Measurements from ENCODE around the gene TCEA2.

The TCEA2 gene

GRCh38 chr20:64080013-64080812, 17.2 kb downstream of the TCEA2 start, which contains the start of gene OPRL1:
Gene OPRL1, plus strand, starts transcription at chr20:64080082. Its CDS starts 12,639 bp downstream, at chr20:64092721.
- Mint-ChIP-seq H3K9me3 (no peaks in the 10 kb centered on the region), H3K4me3 (peak within 1 kb of the TSS; percentile 79 to 90 (median 85)), H3K4me1 (peaks cover 12% of the 10 kb centered on the region), H3K27ac (peak within 1 kb of the TSS; percentile 13 to 49 (median 27)), H3K27me3 (ENCODE audit: low read depth) (peaks cover 34% of the 10 kb centered on the region), H3K36me3 (ENCODE audit: low read depth) (no peaks in the 10 kb centered on the region)
- TF ChIP-seq, protein P1, sequence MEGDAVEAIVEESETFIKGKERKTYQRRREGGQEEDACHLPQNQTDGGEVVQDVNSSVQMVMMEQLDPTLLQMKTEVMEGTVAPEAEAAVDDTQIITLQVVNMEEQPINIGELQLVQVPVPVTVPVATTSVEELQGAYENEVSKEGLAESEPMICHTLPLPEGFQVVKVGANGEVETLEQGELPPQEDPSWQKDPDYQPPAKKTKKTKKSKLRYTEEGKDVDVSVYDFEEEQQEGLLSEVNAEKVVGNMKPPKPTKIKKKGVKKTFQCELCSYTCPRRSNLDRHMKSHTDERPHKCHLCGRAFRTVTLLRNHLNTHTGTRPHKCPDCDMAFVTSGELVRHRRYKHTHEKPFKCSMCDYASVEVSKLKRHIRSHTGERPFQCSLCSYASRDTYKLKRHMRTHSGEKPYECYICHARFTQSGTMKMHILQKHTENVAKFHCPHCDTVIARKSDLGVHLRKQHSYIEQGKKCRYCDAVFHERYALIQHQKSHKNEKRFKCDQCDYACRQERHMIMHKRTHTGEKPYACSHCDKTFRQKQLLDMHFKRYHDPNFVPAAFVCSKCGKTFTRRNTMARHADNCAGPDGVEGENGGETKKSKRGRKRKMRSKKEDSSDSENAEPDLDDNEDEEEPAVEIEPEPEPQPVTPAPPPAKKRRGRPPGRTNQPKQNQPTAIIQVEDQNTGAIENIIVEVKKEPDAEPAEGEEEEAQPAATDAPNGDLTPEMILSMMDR (IDR thresholded peaks at IDR 0.05; ENCODE audit: unreplicated experiment in 3 of 3), result no peak

DNA sequence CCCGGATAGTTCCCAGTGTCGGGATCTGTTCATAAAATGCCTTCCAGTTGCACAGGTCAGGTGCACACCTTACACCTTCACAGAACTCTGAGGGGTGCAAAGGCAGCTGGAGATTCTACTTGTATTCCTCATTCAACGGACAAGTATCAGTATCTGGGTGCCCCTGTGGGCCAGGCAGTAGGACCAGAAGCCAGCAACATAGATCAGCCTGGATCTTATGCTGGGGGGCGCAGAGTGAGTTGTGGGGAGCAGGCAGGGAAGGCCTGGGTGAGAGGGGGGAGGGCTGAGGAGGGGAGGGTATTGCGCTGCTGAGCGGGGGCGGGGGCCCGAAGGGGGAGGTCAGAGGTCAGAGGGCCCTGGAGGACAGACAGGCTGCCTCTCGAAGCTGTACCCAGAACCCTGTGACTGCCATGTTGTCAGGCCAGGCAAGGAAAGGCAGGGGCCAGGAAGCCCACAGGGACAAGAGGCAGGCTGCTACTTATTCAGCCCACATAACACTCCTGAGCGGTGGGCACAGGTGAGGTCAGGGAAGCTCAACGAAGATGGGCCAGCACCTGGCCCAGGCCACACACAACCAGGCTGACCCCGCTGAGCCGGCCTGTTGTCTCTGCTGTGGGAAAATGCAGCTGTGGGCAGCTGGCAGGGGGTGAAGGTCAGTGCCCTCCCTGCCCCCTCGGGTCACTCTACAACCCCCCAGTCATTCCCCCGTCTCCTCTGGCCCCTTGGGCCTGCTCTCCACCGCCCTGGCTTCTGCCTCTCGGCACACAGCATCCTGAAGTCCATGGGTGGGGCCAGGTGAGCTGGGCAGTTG, 18.0 kb downstream of the TCEA2 start:
- H3K4me1 Mint-ChIP-seq, result peaks cover 15% of the 10 kb centered on the region
- H3K9me3 Mint-ChIP-seq, result no peaks in the 10 kb centered on the region

DNA sequence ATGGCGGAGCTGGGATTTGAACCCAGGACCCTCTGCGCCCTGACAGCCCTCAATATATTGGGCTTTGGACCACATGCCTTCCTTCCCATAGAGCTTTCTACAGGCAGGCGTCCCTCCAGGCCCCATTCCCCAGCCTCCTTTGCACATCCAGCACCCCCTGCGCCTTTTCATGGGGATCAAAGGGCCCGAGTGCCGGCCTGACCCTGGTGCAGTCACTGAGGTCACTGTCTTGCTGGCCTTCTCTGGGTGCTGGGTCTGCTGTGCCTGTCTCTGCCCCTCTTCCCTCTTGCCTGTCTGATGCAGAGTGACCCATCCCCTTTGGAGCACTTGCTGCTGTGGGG, 18.6 kb downstream of the TCEA2 start:
- TF ChIP-seq, protein P1 (IDR thresholded peaks at IDR 0.05; ENCODE audit: unreplicated experiment in 3 of 3), result no peak
- H3K27ac Mint-ChIP-seq, result peak overlapping the region in 1 of 3 experiments; percentile 48
- H3K36me3 Mint-ChIP-seq (ENCODE audit: low read depth), result no peaks in the 10 kb centered on the region
- peaks cover 48% of the 10 kb centered on the region for H3K27me3 Mint-ChIP-seq (ENCODE audit: low read depth)
- peaks cover 15% of the 10 kb centered on the region for H3K4me1 Mint-ChIP-seq
- no peaks in the 10 kb centered on the region for H3K9me3 Mint-ChIP-seq
- H3K4me3 Mint-ChIP-seq, result peak overlapping the region; percentile 73 to 82 (median 81)

More for the DNA sequence above, 18.0 kb downstream of the TCEA2 start:
- Mint-ChIP-seq H3K27ac (peak overlapping the region; percentile 13 to 49 (median 27)), H3K4me3 (peak overlapping the region; percentile 79 to 90 (median 85)), H3K36me3 (ENCODE audit: low read depth) (no peaks in the 10 kb centered on the region), H3K27me3 (ENCODE audit: low read depth) (peaks cover 43% of the 10 kb centered on the region)
- TF ChIP-seq, protein P1 (IDR thresholded peaks at IDR 0.05; ENCODE audit: unreplicated experiment in 3 of 3), result no peak

DNA sequence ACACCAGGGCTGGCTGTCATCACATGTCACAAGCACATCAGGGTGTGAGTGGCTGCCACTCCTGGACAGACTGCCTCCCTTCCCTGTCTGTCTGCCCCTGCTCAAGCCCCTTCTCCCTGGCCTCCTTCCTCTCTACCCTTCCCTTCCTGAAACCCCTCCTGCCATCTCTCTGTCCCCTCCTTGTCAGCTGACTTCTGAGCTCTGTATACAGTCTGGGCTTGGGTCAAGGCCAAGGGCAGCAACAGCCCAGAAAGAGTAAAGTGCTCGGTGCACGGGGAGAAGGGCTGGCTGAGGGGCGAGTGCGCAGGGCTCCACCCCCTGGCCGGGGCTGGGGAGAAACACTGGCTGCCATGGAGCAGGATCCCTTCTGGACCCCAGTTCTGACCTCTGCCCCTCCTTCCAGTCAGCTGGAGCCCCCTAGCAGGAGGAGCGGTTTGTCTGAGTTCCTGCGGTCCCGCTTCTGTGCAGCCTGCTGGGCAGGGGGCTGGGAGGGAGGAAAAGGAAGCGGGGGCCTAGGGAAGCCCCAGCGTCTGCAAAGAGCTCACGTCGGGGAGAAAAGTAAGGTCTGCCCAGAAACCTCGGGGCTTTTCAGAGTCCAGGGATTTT, 19.2 kb downstream of the TCEA2 start:
- no peaks in the 10 kb centered on the region for H3K36me3 Mint-ChIP-seq (ENCODE audit: low read depth)

DNA sequence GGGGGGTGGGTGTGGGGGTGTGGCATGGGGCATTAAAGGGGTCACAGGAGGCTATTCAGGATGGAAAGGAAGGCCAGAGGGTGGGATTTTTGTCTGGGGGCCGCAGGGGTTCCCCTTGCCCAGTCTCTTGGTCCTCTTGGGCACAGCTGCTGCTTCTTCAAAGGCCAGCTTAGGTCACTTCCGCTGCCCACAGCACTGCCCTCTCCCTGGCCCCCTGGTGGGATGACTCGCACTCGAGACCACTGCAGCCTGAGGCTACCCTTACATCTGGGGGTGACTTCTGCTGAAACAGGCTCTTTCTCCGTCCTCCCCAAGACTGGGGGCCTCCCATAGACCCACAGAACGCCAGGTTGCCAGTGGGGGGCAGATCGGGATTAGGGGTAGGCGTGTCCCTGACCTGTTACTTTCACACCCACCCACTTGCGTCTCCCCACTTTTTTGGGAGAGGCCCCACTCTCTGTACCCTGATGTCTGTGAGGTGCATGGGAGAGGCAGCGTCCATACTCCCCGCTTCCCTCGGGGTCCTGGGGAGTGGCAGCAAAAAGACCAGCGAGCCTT, 19.9 kb downstream of the TCEA2 start:
- TF ChIP-seq, protein P1 (IDR thresholded peaks at IDR 0.05; ENCODE audit: unreplicated experiment in 3 of 3), result no peak
- H3K36me3 Mint-ChIP-seq (ENCODE audit: low read depth), result no peaks in the 10 kb centered on the region
- H3K4me1 Mint-ChIP-seq, result peaks cover 15% of the 10 kb centered on the region
- H3K9me3 Mint-ChIP-seq, result peaks cover 2% of the 10 kb centered on the region
- H3K4me3 Mint-ChIP-seq, result peak overlapping the region; percentile 68 to 73 (median 73)
- H3K27ac Mint-ChIP-seq, result no peak overlapping the region
- H3K27me3 Mint-ChIP-seq (ENCODE audit: low read depth), result peaks cover 56% of the 10 kb centered on the region

More for the DNA sequence above, 19.2 kb downstream of the TCEA2 start:
- Mint-ChIP-seq H3K9me3 (no peaks in the 10 kb centered on the region), H3K4me1 (peaks cover 15% of the 10 kb centered on the region), H3K4me3 (peak overlapping the region; percentile 73 to 82 (median 81)), H3K27me3 (ENCODE audit: low read depth) (peaks cover 51% of the 10 kb centered on the region), H3K27ac (peak overlapping the region in 1 of 3 experiments; percentile 48)
- TF ChIP-seq, protein P1 (IDR thresholded peaks at IDR 0.05; ENCODE audit: unreplicated experiment in 3 of 3), result no peak
